ENCODE measurements around the gene TMEM187. TPM values are rescaled to one million over a fixed set of nuclear protein-coding genes. Genes with fewer than 3 reads are reported as not detected.
"Not testable (repeated sequence)": the region's sequence is repeated elsewhere in the genome, so short reads cannot be mapped to it uniquely, and the experiment has no call there.

The TMEM187 gene
- polyA plus RNA-seq, 2 of the 4 experiments (the other 2 are of a cell fraction): 7.8 to 10.6 TPM

GRCh38 chrX:153980394-153980793, 7.8 kb downstream of the TMEM187 start:
- H3K4me1 ChIP-seq; H3K9me3 ChIP-seq; H3K27ac ChIP-seq; DNase-seq (ENCODE audit: low read depth in 1 of 2, low spot score in 1 of 2); FAIRE-seq; POLR2A ChIA-PET; H3K4me2 ChIP-seq; ATAC-seq; H3K4me3 ChIP-seq: not testable (repeated sequence)
- CTCF ChIA-PET: interaction anchor here (3.2 kb wide), 1 partner anchor 33 kb away, joined by 15 read pairs; no protein-coding TSS in a partner anchor
- WGBS (ENCODE audit: missing lambda C conversion rate): 87% methylated on average over 8 of the region's 10 CpGs

- ATAC-seq: no peak
- Histone ChIP-seq H3K9me3 (no peaks in the 10 kb centered on the region), H3K27ac (no peak overlapping the region), H3K4me1 (no peaks in the 10 kb centered on the region), H3K4me3 (no peak overlapping the region), H3K4me2 (no peak overlapping the region)
- POLR2A ChIA-PET: interaction anchor here (0.9 kb wide), 1 partner anchor 10 kb away, joined by 5 read pairs; the partner anchor contains the start of gene HCFC1
- no peak for DNase-seq (ENCODE audit: low read depth in 1 of 2, low spot score in 1 of 2)
- 95% methylated on average over 7 of the region's 7 CpGs for WGBS (ENCODE audit: missing lambda C conversion rate)
- CTCF ChIA-PET: interaction anchor here (3.2 kb wide), 1 partner anchor 32 kb away, joined by 15 read pairs; no protein-coding TSS in a partner anchor
- TF ChIP-seq POLR2AphosphoS2 (conservative IDR thresholded peaks at IDR 0.05; ENCODE audit: low read length): no peak
- TF ChIP-seq CBX8 (IDR thresholded peaks at IDR 0.05): no peak
- no peak for FAIRE-seq
Measured at GRCh38 chrX:153981231-153981630, 8.7 kb downstream of the TMEM187 start.

- no peak overlapping the region for H3K4me3 ChIP-seq
- ATAC-seq (no peak), DNase-seq (ENCODE audit: low read depth in 1 of 2, low spot score in 1 of 2) (no peak), FAIRE-seq (no peak)
- no peak overlapping the region for H3K4me2 ChIP-seq
- no peak overlapping the region for H3K27ac ChIP-seq
- no peaks in the 10 kb centered on the region for H3K4me1 ChIP-seq
- POLR2A ChIA-PET: interaction anchor here (0.9 kb wide), 1 partner anchor 10 kb away, joined by 5 read pairs; the partner anchor contains the start of gene HCFC1
- WGBS (ENCODE audit: missing lambda C conversion rate): 95% methylated on average over 44 of the region's 52 CpGs
- CTCF ChIA-PET: interaction anchor here (3.2 kb wide), 1 partner anchor 32 kb away, joined by 15 read pairs; no protein-coding TSS in a partner anchor
- no peaks in the 10 kb centered on the region for H3K9me3 ChIP-seq
- no peak for TF ChIP-seq BCL3 (IDR thresholded peaks at IDR 0.05)
- TF ChIP-seq HEYL (CRISPR knock-in tag; IDR thresholded peaks at IDR 0.05): no peak
- TF ChIP-seq POLR2AphosphoS2 (conservative IDR thresholded peaks at IDR 0.05; ENCODE audit: low read length): no peak
- TF ChIP-seq E2F6 (IDR thresholded peaks at IDR 0.05; ENCODE audit: borderline replicate concordance, low read depth): no peak
- no peak for TF ChIP-seq RARB (CRISPR knock-in tag; IDR thresholded peaks at IDR 0.05)
- no peak for TF ChIP-seq ZSCAN20 (CRISPR knock-in tag; IDR thresholded peaks at IDR 0.05)
- TF ChIP-seq REST (IDR thresholded peaks at IDR 0.05): no peak
- TF ChIP-seq HOXA7 (CRISPR knock-in tag; IDR thresholded peaks at IDR 0.05): no peak
- no peak for TF ChIP-seq CBX8 (IDR thresholded peaks at IDR 0.05)
- no peak for TF ChIP-seq MAFK (IDR thresholded peaks at IDR 0.05; ENCODE audit: partially characterized antibody)
- TF ChIP-seq ZC3H11A (IDR thresholded peaks at IDR 0.05): no peak
- TF ChIP-seq HDAC2 (IDR thresholded peaks at IDR 0.05): no peak
- TF ChIP-seq GATA3 (IDR thresholded peaks at IDR 0.05; ENCODE audit: borderline replicate concordance): no peak
- TF ChIP-seq EHMT2 (IDR thresholded peaks at IDR 0.05; ENCODE audit: low read depth): no peak
- no peak for TF ChIP-seq HOXB5 (CRISPR knock-in tag; IDR thresholded peaks at IDR 0.05)
- TF ChIP-seq SMC3 (IDR thresholded peaks at IDR 0.05): no peak
- TF ChIP-seq ZNF302 (CRISPR knock-in tag; IDR thresholded peaks at IDR 0.05): no peak
- no peak for TF ChIP-seq JUN (IDR thresholded peaks at IDR 0.05)
- TF ChIP-seq HMGXB4 (CRISPR knock-in tag; IDR thresholded peaks at IDR 0.05; ENCODE audit: borderline replicate concordance): no peak
- no peak for TF ChIP-seq MAX (IDR thresholded peaks at IDR 0.05)
Measured at GRCh38 chrX:153981771-153982533, 9.4 kb downstream of the TMEM187 start.

Measured in A549 (cell line).